Liver (tissue), 9 donors: Measurements from ENCODE around the gene MRPS18B. TPM values are rescaled to one million over a fixed set of nuclear protein-coding genes. Genes with fewer than 3 reads are reported as not detected.
"Not testable (repeated sequence)": the region's sequence is repeated elsewhere in the genome, so short reads cannot be mapped to it uniquely, and the experiment has no call there.

Source experiments
- DNase-seq: peaks from one replicate; pipeline ENCODE4 v3.0.0-alpha.2; 2017; ENCODE audit warnings: low spot score
- H3K27ac ChIP-seq, 2 donors: one replicate each; pipeline ENCODE4 v1.7.0; 2013; ENCODE audit warnings: inconsistent platforms in 2 of 2, low read length in 2 of 2, control low read depth in 1 of 2, low read depth in 1 of 2, mild to moderate bottlenecking in 1 of 2
- H3K27me3 ChIP-seq, 4 donors: one replicate each; pipeline versions ENCODE4 v1.6.1 to v1.7.0; 2013; ENCODE audit warnings: low read length in 3 of 4, inconsistent platforms in 1 of 4, mild to moderate bottlenecking in 1 of 4, moderate library complexity in 1 of 4; ENCODE audit not compliant: control insufficient read depth in 4 of 4, insufficient read depth in 4 of 4
- H3K36me3 ChIP-seq, 4 donors: one replicate each; pipeline versions ENCODE4 v1.6.1 to v1.7.0; 2013; ENCODE audit warnings: low read length in 3 of 4, mild to moderate bottlenecking in 3 of 4, low read depth in 1 of 4, moderate library complexity in 1 of 4; ENCODE audit not compliant: control insufficient read depth in 4 of 4, insufficient read depth in 3 of 4
- H3K4me1 ChIP-seq, 4 donors: one replicate each; pipeline versions ENCODE4 v1.6.1 to v1.7.0; 2013; ENCODE audit warnings: low read length in 3 of 4, mild to moderate bottlenecking in 3 of 4, moderate library complexity in 1 of 4; ENCODE audit not compliant: control insufficient read depth in 4 of 4, insufficient read depth in 4 of 4
- H3K4me3 ChIP-seq, 3 donors: one replicate each; pipeline versions ENCODE4 v1.6.1 to v1.7.0; 2013; ENCODE audit warnings: low read length in 3 of 3, control low read depth in 1 of 3, low read depth in 1 of 3, mild to moderate bottlenecking in 1 of 3
- H3K9ac ChIP-seq, 2 donors: one replicate each; pipeline ENCODE4 v1.7.0; 2013; ENCODE audit warnings: low read length in 2 of 2, mild to moderate bottlenecking in 2 of 2, moderate library complexity in 2 of 2, control low read depth in 1 of 2, low read depth in 1 of 2
- H3K9me3 ChIP-seq, 4 donors: one replicate each; pipeline versions ENCODE4 v1.6.1 to v1.7.0; 2013; ENCODE audit warnings: low read length in 3 of 4; ENCODE audit not compliant: control insufficient read depth in 4 of 4
- ATF3 ChIP-seq: IDR thresholded peaks from 2 replicates; pipeline ENCODE4 v1.6.1; 2016; ENCODE audit warnings: antibody characterized with exemption
- CTCF ChIP-seq: fragments of 150-350 bp; IDR thresholded peaks from 2 replicates; pipeline ENCODE4 v1.5.1; 2017; ENCODE audit warnings: improper control_type of control experiment, low read depth, low read length; ENCODE audit not compliant: missing input control
- EGR1 ChIP-seq, 2 donors: IDR thresholded peaks; 2 replicates each; pipeline ENCODE4 v1.6.1; 2016 to 2018; ENCODE audit warnings: antibody characterized with exemption in 2 of 2, low read depth in 2 of 2
- FOXA1 ChIP-seq: IDR thresholded peaks from 2 replicates; pipeline ENCODE4 v1.6.1; 2016; ENCODE audit warnings: antibody characterized with exemption
- FOXA2 ChIP-seq: IDR thresholded peaks from 2 replicates; pipeline ENCODE4 v1.6.1; 2016; ENCODE audit warnings: antibody characterized with exemption
- GABPA ChIP-seq, 2 donors: IDR thresholded peaks in 1 of 2; conservative IDR thresholded peaks in 1 of 2; 2 replicates each; pipeline ENCODE4 v1.6.1; 2016; ENCODE audit warnings: antibody characterized with exemption in 2 of 2, mild to moderate bottlenecking in 1 of 2, moderate library complexity in 1 of 2
- HNF4A ChIP-seq, 2 donors: conservative IDR thresholded peaks; 2 replicates each; pipeline ENCODE4 v1.6.1; 2016; ENCODE audit warnings: antibody characterized with exemption in 2 of 2, mild to moderate bottlenecking in 2 of 2
- HNF4G ChIP-seq: IDR thresholded peaks from 2 replicates; pipeline ENCODE4 v1.6.1; 2016; ENCODE audit warnings: antibody characterized with exemption
- JUND ChIP-seq, 2 donors: IDR thresholded peaks; 2 replicates each; pipeline ENCODE4 v1.6.1; 2016; ENCODE audit warnings: antibody characterized with exemption in 2 of 2
- MAX ChIP-seq: IDR thresholded peaks from 2 replicates; pipeline ENCODE4 v1.6.1; 2016; ENCODE audit warnings: antibody characterized with exemption
- NR2F2 ChIP-seq: IDR thresholded peaks from 2 replicates; pipeline ENCODE4 v1.6.1; 2016; ENCODE audit warnings: antibody characterized with exemption
- RAD21 ChIP-seq, 2 donors: IDR thresholded peaks; 2 replicates each; pipeline ENCODE4 v1.6.1; 2016; ENCODE audit warnings: antibody characterized with exemption in 2 of 2, mild to moderate bottlenecking in 2 of 2
- RXRA ChIP-seq, 2 donors: IDR thresholded peaks; 2 replicates each; pipeline ENCODE4 v1.6.1; 2017 to 2018; ENCODE audit warnings: antibody characterized with exemption in 2 of 2, mild to moderate bottlenecking in 1 of 2
- SP1 ChIP-seq: IDR thresholded peaks from 2 replicates; pipeline ENCODE4 v1.6.1; 2018; ENCODE audit warnings: antibody characterized with exemption, mild to moderate bottlenecking
- TAF1 ChIP-seq: conservative IDR thresholded peaks from 2 replicates; pipeline ENCODE4 v1.6.1; 2016; ENCODE audit warnings: antibody characterized with exemption, mild to moderate bottlenecking
- YY1 ChIP-seq: IDR thresholded peaks from 2 replicates; pipeline ENCODE4 v1.6.1; 2016; ENCODE audit warnings: antibody characterized with exemption, mild to moderate bottlenecking
- WGBS: extraction: QIAGEN DNeasy Blood & Tissue Kit; methylation state at CpG from one replicate; pipeline ENCODE4 v1.1.7; 2013; 5-methylcytosine and 5-hydroxymethylcytosine counted together
- polyA plus RNA-seq, 2 donors: library from polyadenylated mRNA; stranded (reverse) in 1 of 2; unstranded in 1 of 2; fragments of 200-250 nt in 1 of 2; fragments of >200 nt in 1 of 2; fragmentation: Nextera tagmentation in 1 of 2; extraction: Ambion mirVana in 1 of 2; gene quantifications; one replicate each; pipeline versions ENCODE4 v1.2.1 to v1.2.3, GENCODE V29; 2013 to 2015
- total RNA-seq, 2 donors: library from RNA; depleted of rRNA; stranded (reverse); fragments of >200 nt; gene quantifications; one replicate each; pipeline ENCODE4 v1.2.3, GENCODE V29; 2014
- donor health status: healthy.
- donor health status: healthy.
- donor health status: healthy.
- donor health status: healthy.
- donor health status: healthy.

Gene MRPS18B
- total and polyA plus RNA-seq, 4 donors: 50.5 to 81.9 (median 69.4) TPM

GRCh38 chr6:30592287-30592686 lies 25.4 kb upstream of the MRPS18B start:
- Histone ChIP-seq H3K27me3 (no peaks in the 10 kb centered on the region), H3K4me1 (peaks cover 0 to 2% (median 0%) of the 10 kb centered on the region in 4 donors), H3K36me3 (peaks cover 5 to 44% (median 34%) of the 10 kb centered on the region in 4 donors), H3K9me3 (no peaks in the 10 kb centered on the region), H3K9ac (no peak overlapping the region), H3K4me3 (no peak overlapping the region), H3K27ac (no peak overlapping the region)
- TF ChIP-seq RXRA (IDR thresholded peaks at IDR 0.05) (no peak), TAF1 (no peak), JUND (IDR thresholded peaks at IDR 0.05) (no peak)
- WGBS: 93% methylated on average over 1 of the region's 1 CpG
- DNase-seq: no peak

GRCh38 chr6:30597315-30598144 lies 20.1 kb upstream of the MRPS18B start:
- H3K36me3 ChIP-seq: peaks cover 3 to 26% (median 18%) of the 10 kb centered on the region in 4 donors
- not testable (repeated sequence) for H3K4me1 ChIP-seq, H3K4me3 ChIP-seq, H3K27me3 ChIP-seq, H3K27ac ChIP-seq, H3K9me3 ChIP-seq, H3K9ac ChIP-seq
- DNase-seq: peak; percentile 88
- peak; percentile 93 for TF ChIP-seq CTCF
- TF ChIP-seq EGR1 (IDR thresholded peaks at IDR 0.05; ENCODE audit: low read depth in 2 of 2): peak; percentile 68 to 83
- peak; percentile 81 to 89 for TF ChIP-seq RAD21 (IDR thresholded peaks at IDR 0.05)
- WGBS: 74% methylated on average over 15 of the region's 15 CpGs

- H3K36me3 ChIP-seq: peaks cover 15 to 41% (median 34%) of the 10 kb centered on the region in 4 donors
- no peaks in the 10 kb centered on the region for H3K27me3 ChIP-seq
- no peak for TF ChIP-seq HNF4A (conservative IDR thresholded peaks at IDR 0.05)
- TF ChIP-seq YY1: no peak
- no peak for TF ChIP-seq ATF3
- no peak for TF ChIP-seq HNF4G
- TF ChIP-seq GABPA (IDR thresholded peaks at IDR 0.05 in 1 of 2, conservative IDR thresholded peaks at IDR 0.05 in 1 of 2): no peak
- TF ChIP-seq RXRA (IDR thresholded peaks at IDR 0.05): no peak
- TF ChIP-seq EGR1 (IDR thresholded peaks at IDR 0.05; ENCODE audit: low read depth in 2 of 2): no peak
- TF ChIP-seq RAD21 (IDR thresholded peaks at IDR 0.05): no peak
- no peak for TF ChIP-seq MAX
- TF ChIP-seq NR2F2: no peak
- no peak for TF ChIP-seq JUND (IDR thresholded peaks at IDR 0.05)
- no peak for TF ChIP-seq FOXA1
- no peak for TF ChIP-seq SP1
- no peak for TF ChIP-seq FOXA2
- no peak for TF ChIP-seq TAF1
- H3K27ac ChIP-seq: no peak overlapping the region
- no peak overlapping the region for H3K4me3 ChIP-seq
- no peak for DNase-seq
- H3K9ac ChIP-seq: no peak overlapping the region
- peaks cover 0 to 4% (median 0%) of the 10 kb centered on the region in 4 donors for H3K4me1 ChIP-seq
- 65% methylated on average over 12 of the region's 12 CpGs for WGBS
- no peaks in the 10 kb centered on the region for H3K9me3 ChIP-seq
Observed at GRCh38 chr6:30598912-30599624, 18.6 kb upstream of the MRPS18B start.
